GM10266 (cell line): ENCODE measurements around the gene SLC16A11.
A peak's percentile ranks its signal among the peaks of the same experiment; 100 is the strongest.

ENCODE experiments used
- DNase-seq: peaks from one replicate; pipeline ENCODE4 v3.0.0; 2012; ENCODE audit errors: extremely low spot score
- TF ChIP-seq, protein P1 (sequence below): IDR thresholded peaks from 2 replicates; pipeline ENCODE4 v1.5.1; 2012; ENCODE audit warnings: mild to moderate bottlenecking, low read depth; ENCODE audit not compliant: control insufficient read depth, insufficient read depth; ENCODE audit errors: missing control alignments

The SLC16A11 gene

DNA sequence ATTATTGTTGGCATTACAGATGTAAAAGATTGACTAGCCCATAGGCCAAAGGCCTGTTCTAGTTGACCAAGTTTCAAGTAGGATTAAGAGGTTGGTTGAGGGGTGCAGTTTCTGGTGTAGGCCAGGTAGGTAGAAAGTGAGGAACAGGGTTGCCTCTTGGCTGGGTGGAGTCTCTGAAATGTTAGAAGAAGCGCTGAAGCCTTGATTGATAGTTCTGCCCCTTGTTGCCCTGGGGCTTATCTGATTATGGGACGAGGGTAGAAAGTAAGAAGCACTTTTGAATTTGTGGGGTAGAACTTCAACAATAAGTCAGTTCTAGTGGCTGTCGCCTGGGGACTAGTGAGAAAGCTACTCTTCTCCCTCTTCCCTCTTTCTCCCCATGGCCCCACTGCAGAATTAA is 14.8 kb downstream of the SLC16A11 start:
- DNase-seq, result no peak
- TF ChIP-seq, protein P1, sequence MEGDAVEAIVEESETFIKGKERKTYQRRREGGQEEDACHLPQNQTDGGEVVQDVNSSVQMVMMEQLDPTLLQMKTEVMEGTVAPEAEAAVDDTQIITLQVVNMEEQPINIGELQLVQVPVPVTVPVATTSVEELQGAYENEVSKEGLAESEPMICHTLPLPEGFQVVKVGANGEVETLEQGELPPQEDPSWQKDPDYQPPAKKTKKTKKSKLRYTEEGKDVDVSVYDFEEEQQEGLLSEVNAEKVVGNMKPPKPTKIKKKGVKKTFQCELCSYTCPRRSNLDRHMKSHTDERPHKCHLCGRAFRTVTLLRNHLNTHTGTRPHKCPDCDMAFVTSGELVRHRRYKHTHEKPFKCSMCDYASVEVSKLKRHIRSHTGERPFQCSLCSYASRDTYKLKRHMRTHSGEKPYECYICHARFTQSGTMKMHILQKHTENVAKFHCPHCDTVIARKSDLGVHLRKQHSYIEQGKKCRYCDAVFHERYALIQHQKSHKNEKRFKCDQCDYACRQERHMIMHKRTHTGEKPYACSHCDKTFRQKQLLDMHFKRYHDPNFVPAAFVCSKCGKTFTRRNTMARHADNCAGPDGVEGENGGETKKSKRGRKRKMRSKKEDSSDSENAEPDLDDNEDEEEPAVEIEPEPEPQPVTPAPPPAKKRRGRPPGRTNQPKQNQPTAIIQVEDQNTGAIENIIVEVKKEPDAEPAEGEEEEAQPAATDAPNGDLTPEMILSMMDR, result no peak

DNA sequence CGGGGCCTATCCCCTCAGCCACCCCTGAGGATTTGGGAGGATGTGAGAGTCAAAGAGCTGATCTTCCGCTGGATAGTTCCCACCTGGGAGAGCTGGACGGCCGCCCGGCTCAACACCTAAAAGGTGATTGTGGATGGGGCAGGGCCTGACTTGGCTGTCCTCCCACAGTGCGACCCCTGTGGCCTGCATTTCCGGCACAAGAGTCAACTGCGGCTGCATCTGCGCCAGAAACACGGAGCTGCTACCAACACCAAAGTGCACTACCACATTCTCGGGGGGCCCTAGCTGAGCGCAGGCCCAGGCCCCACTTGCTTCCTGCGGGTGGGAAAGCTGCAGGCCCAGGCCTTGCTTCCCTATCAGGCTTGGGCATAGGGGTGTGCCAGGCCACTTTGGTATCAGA is 16.6 kb downstream of the SLC16A11 start:
- no peak for DNase-seq
- TF ChIP-seq, protein P1, result no peak

DNA sequence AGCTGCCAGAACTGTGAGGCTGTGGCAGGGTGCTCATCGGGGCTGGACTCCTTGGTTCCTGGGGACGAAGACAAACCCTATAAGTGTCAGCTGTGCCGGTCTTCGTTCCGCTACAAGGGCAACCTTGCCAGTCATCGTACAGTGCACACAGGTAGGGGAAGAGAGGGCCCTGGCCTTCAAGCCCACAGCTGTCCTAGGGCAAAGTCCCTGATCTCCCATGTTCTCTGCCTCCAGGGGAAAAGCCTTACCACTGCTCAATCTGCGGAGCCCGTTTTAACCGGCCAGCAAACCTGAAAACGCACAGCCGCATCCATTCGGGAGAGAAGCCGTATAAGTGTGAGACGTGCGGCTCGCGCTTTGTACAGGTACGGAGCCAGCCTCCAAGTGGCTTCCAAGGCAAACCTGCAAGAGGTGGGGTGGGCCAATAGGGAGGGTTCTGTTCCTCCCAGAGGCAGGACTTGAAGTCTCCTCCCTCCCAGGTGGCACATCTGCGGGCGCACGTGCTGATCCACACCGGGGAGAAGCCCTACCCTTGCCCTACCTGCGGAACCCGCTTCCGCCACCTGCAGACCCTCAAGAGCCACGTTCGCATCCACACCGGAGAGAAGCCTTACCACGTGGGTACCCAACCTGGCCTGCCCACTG is 17.3 kb downstream of the SLC16A11 start:
- TF ChIP-seq, protein P1, result no peak
- DNase-seq, result no peak

DNA sequence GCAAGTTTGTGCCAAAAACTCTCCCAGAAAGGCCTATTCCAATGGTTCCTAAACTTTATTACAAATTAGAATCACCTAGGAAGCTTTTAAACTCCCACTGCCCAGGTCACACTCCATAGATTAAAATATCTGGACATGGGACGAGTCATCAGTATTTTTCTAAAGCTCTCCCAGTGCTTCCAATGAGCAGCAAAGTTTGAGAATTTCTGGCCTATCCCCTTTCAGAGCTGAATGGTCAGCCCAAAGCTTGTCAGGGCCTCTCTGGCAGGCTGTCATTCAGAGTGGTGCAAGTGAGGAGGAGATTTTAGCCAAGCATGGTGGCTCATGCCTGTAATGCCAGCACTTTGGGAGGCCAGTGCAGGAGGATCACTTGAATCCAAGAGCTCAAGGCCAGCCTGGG is 18.6 kb downstream of the SLC16A11 start:
- TF ChIP-seq, protein P1, result no peak
- no peak for DNase-seq

DNA sequence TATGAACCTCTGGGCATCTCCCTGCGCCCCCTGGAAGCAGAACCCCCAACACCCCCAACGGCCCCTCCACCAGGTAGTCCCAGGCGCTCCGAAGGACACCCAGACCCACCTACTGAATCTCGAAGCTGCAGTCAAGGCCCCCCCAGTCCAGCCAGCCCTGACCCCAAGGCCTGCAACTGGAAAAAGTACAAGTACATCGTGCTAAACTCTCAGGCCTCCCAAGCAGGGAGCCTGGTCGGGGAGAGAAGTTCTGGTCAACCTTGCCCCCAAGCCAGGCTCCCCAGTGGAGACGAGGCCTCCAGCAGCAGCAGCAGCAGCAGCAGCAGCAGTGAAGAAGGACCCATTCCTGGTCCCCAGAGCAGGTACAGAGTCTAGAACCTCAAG is 19.5 kb downstream of the SLC16A11 start:
- TF ChIP-seq, protein P1, result no peak
- DNase-seq, result no peak

DNA sequence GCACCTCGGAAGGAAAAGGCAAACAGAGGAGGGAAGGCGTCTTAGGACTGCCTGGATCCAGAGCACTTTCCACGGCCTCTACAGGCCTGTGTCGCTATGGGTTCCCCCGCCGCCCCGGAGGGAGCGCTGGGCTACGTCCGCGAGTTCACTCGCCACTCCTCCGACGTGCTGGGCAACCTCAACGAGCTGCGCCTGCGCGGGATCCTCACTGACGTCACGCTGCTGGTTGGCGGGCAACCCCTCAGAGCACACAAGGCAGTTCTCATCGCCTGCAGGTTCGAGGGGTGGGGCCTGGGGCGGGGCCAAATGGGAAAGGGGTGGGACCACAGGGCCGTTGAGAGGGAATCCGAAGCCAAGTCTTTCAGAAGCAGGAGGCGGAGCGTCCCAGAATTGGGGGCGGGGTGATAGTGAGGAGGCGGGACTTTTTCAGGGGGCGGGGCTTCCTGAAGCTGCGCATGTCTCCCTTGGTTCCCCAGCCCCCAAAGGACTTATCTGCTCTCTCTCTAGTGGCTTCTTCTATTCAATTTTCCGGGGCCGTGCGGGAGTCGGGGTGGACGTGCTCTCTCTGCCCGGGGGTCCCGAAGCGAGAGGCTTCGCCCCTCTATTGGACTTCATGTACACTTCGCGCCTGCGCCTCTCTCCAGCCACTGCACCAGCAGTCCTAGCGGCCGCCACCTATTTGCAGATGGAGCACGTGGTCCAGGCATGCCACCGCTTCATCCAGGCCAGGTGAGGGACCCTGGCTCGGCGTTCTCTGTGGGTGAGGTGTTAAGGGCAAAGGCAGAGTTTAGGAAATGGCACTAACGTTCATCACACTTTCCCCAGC is 20.1 kb downstream of the SLC16A11 start:
- TF ChIP-seq, protein P1, result no peak
- DNase-seq, result peak; percentile 94
